Measurements from ENCODE around the gene ZNF684.
A peak's percentile ranks its signal among the peaks of the same experiment; 100 is the strongest.
"Not testable (repeated sequence)": the region's sequence is repeated elsewhere in the genome, so short reads cannot be mapped to it uniquely, and the experiment has no call there.

ZNF684 gene

GRCh38 chr1:40531381-40532061 lies at the start of gene ZNF684:
TSS of gene ZNF684 (plus strand) at chr1:40531637. CDS start at chr1:40533167, 1,530 bp downstream.
- DNase-seq, result peak; percentile 95

- no peak for DNase-seq
Observed at GRCh38 chr1:40495315-40495903, 36.0 kb upstream of the ZNF684 start.

GRCh38 chr1:40502651-40503050 lies 28.8 kb upstream of the ZNF684 start:
- not testable (repeated sequence) for DNase-seq

GRCh38 chr1:40507973-40508372 lies 23.5 kb upstream of the ZNF684 start:
- no peak for DNase-seq

GRCh38 chr1:40508375-40509341 lies 22.8 kb upstream of the ZNF684 start, which contains the start of gene EXO5:
TSS of gene EXO5 (plus strand) at chr1:40508767. CDS start at chr1:40514545, 5,778 bp downstream.
- DNase-seq, result peak; percentile 75

- no peak for DNase-seq
Observed at GRCh38 chr1:40519517-40519916, 11.9 kb upstream of the ZNF684 start.

GRCh38 chr1:40530735-40531380 lies 579 bp upstream of the ZNF684 start:
- DNase-seq, result peak; percentile 2

GRCh38 chr1:40532062-40532389 lies 589 bp downstream of the ZNF684 start:
- DNase-seq, result no peak

GRCh38 chr1:40532844-40533424 lies 1.5 kb downstream of the ZNF684 start:
- DNase-seq, result peak; percentile 49

GRCh38 chr1:40534589-40534988 lies 3.2 kb downstream of the ZNF684 start:
- no peak for DNase-seq

GRCh38 chr1:40535732-40536131 lies 4.3 kb downstream of the ZNF684 start:
- DNase-seq, result no peak

- DNase-seq, result no peak
Observed at GRCh38 chr1:40539338-40539737, 7.9 kb downstream of the ZNF684 start.

- DNase-seq, result no peak
Observed at GRCh38 chr1:40546957-40547356, 15.5 kb downstream of the ZNF684 start.

- DNase-seq, result no peak
Observed at GRCh38 chr1:40553017-40553416, 21.6 kb downstream of the ZNF684 start.

GRCh38 chr1:40554807-40555206 lies 23.4 kb downstream of the ZNF684 start:
- DNase-seq, result not testable (repeated sequence)

- no peak for DNase-seq
Observed at GRCh38 chr1:40556121-40556520, 24.7 kb downstream of the ZNF684 start.

GRCh38 chr1:40558241-40558640 lies 26.8 kb downstream of the ZNF684 start:
- DNase-seq, result not testable (repeated sequence)

- no peak for DNase-seq
Observed at GRCh38 chr1:40562185-40562584, 30.7 kb downstream of the ZNF684 start.

GRCh38 chr1:40563266-40563665 lies 31.8 kb downstream of the ZNF684 start:
- DNase-seq, result no peak

GRCh38 chr1:40564506-40564905 lies 33.1 kb downstream of the ZNF684 start:
- no peak for DNase-seq

GRCh38 chr1:40564913-40565312 lies 33.5 kb downstream of the ZNF684 start:
- DNase-seq, result no peak

- no peak for DNase-seq
Observed at GRCh38 chr1:40567825-40568224, 36.4 kb downstream of the ZNF684 start.

- DNase-seq, result not testable (repeated sequence)
Observed at GRCh38 chr1:40574805-40575204, 43.4 kb downstream of the ZNF684 start.
